Activated CD4-positive, alpha-beta memory T cell treated with anti-CD3 and anti-CD28 coated beads for 36 hours (primary cell): ENCODE results near the gene MXRA8. TPM values are rescaled to one million over a fixed set of nuclear protein-coding genes. Genes with fewer than 3 reads are reported as not detected.

Experiments
- CTCF ChIA-PET: fragments of 350-600 bp; sonication (Branson Sonifier 250); formaldehyde crosslinking; loops from one replicate; lab custom pipeline; 2021; ENCODE audit warnings: antibody characterized with exemption, inconsistent platforms; lab: Charles Lee
- POLR2A ChIA-PET: fragments of 350-600 bp; sonication (Branson Sonifier 250); formaldehyde crosslinking; loops from one replicate; lab custom pipeline; 2021; ENCODE audit warnings: antibody characterized with exemption; lab: Charles Lee
- DNase-seq: peaks from one replicate; pipeline ENCODE4 v3.0.0-alpha.2; 2020
- H3K27ac Mint-ChIP-seq: one replicate; pipeline ENCODE4 v1.8.0; 2021; ENCODE audit warnings: mixed read lengths
- H3K27me3 Mint-ChIP-seq: one replicate; pipeline ENCODE4 v1.8.0; 2021; ENCODE audit warnings: mixed read lengths
- H3K36me3 Mint-ChIP-seq: one replicate; pipeline ENCODE4 v1.8.0; 2021; ENCODE audit warnings: mixed read lengths
- H3K4me1 Mint-ChIP-seq: one replicate; pipeline ENCODE4 v1.8.0; 2021; ENCODE audit warnings: low read depth, mixed read lengths
- H3K4me3 Mint-ChIP-seq: one replicate; pipeline ENCODE4 v1.8.0; 2021; ENCODE audit warnings: mild to moderate bottlenecking, mixed read lengths
- H3K9me3 Mint-ChIP-seq: one replicate; pipeline ENCODE4 v1.8.0; 2021; ENCODE audit warnings: mixed read lengths
- intact Hi-C: fragments of 100-400 bp; cut with micrococcal nuclease; formaldehyde crosslinking; loops from one replicate; pipeline ENCODE4 v1.15.1; 2023
- total RNA-seq, 2 experiments: library from RNA; stranded (reverse); gene quantifications; one replicate each; pipeline ENCODE4 v1.2.3, GENCODE V29; 2021

The MXRA8 gene
- total RNA-seq, 2 experiments from 2014 or later, result 0.19 TPM; not detected in 1

DNA sequence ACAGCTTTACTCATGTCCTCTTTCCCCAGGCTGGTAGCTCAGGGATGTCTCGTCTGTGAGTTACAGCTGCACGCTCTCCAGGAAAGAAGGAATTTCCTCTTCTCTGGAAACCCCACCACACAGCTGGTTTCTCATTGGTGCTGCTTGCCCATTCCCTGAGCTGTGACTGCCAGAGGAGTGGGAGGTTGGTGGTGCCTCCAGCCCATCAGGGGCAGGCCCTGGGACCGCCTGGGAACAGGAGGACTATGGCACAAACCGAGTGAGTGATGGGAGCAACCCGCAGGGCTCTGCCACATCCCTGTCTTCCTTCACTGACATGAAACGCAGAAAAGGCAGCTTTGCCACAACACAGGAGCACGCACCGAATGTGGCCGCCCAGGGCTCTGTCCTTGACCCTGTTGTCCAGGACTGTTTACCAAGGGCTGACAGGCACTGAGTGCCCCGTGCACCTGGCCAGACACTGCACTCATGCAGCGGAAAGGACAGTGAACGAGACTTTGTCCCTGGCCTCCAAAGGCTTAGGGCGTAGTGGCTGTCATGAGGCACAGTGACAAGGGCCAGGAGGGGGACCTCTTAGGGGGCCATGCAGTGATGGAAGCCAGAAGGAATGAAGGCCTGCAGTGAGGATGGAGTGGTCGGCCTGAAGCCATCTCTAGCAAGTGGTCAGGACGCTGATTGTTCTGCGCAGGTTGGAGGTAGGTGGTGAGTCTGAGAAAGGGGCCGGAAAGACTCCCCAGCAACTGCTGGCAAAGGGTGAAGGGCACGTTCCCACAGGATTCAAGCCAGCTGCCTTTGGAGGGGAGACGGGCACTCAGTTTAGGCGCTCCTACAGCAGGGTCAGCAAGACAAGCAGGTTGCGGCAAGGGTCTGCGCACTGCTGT lies 42.5 kb upstream of the MXRA8 start:
- DNase-seq, result no peak
- peaks cover 59% of the 10 kb centered on the region for H3K4me1 Mint-ChIP-seq
- CTCF ChIA-PET, result interaction anchor here (0.8 to 4.2 kb wide), 5 partner anchors 26 to 104 kb away, joined by 3 to 21 read pairs (median 20); partner anchors contain the start of gene AURKAIP1
- POLR2A ChIA-PET, result interaction anchor here (0.6 to 2.6 kb wide), 2 partner anchors 13 to 26 kb away, joined by 3 to 16 read pairs; partner anchors contain the start of gene AURKAIP1
- peak overlapping the region; percentile 83 for H3K27ac Mint-ChIP-seq
- peak overlapping the region; percentile 89 for H3K4me3 Mint-ChIP-seq
- intact Hi-C loops, result loop anchor here (10.0 kb wide), 1 partner anchor 104 kb away; no protein-coding TSS in a partner anchor
- peaks cover 65% of the 10 kb centered on the region for H3K36me3 Mint-ChIP-seq
- H3K9me3 Mint-ChIP-seq, result no peaks in the 10 kb centered on the region
- H3K27me3 Mint-ChIP-seq, result no peaks in the 10 kb centered on the region

DNA sequence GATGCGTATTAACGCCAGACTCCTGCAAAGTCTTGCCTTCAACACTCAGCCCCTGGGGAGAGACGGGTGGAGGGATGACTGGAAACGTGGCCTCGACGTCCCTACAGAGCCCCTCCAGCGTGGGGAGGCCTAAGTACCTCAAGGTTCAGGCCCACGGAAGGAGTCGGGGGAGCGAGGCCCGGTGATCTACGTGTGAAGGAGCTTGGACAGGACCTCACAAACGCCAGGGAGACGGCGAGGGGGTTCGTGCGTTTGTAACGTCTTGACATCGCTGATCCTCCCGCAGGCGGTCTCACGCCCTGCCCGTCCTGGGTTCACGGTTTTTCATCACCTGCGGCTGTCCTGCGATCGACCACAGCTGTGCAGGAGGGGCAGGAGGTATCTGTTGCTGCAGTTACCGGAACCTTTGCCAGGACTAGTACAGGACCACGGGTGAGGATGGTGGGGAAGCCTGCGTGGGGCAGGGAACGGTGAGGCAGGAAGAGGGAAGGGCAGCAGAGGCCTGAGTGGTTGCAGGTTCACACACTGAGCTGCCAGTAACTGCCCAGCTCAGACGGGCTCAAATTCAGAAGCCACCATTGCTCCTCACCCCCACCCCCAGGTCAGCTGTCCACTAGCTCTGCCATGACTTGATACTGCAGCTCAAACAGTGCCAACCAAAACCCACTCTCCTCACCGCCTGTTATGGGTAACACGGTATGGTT lies 41.7 kb upstream of the MXRA8 start:
- H3K9me3 Mint-ChIP-seq, result no peaks in the 10 kb centered on the region
- ChIA-PET CTCF (interaction anchor here (0.8 to 4.2 kb wide), 8 partner anchors 8 to 278 kb away, joined by 3 to 21 read pairs (median 9); partner anchors contain the start of gene AURKAIP1), POLR2A (interaction anchor here (0.6 to 2.6 kb wide), 3 partner anchors 8 to 25 kb away, joined by 3 to 17 read pairs (median 16); partner anchors contain the start of genes AURKAIP1 and MRPL20)
- H3K27me3 Mint-ChIP-seq, result no peaks in the 10 kb centered on the region
- peak overlapping the region; percentile 83 for H3K27ac Mint-ChIP-seq
- H3K4me3 Mint-ChIP-seq, result peak overlapping the region; percentile 89
- intact Hi-C loops, result loop anchor here (1.0 to 10.0 kb wide), 3 partner anchors 7 to 105 kb away; partner anchors contain the start of genes AURKAIP1 and MRPL20
- H3K36me3 Mint-ChIP-seq, result peaks cover 65% of the 10 kb centered on the region
- peaks cover 56% of the 10 kb centered on the region for H3K4me1 Mint-ChIP-seq
- DNase-seq, result peak; percentile 39

DNA sequence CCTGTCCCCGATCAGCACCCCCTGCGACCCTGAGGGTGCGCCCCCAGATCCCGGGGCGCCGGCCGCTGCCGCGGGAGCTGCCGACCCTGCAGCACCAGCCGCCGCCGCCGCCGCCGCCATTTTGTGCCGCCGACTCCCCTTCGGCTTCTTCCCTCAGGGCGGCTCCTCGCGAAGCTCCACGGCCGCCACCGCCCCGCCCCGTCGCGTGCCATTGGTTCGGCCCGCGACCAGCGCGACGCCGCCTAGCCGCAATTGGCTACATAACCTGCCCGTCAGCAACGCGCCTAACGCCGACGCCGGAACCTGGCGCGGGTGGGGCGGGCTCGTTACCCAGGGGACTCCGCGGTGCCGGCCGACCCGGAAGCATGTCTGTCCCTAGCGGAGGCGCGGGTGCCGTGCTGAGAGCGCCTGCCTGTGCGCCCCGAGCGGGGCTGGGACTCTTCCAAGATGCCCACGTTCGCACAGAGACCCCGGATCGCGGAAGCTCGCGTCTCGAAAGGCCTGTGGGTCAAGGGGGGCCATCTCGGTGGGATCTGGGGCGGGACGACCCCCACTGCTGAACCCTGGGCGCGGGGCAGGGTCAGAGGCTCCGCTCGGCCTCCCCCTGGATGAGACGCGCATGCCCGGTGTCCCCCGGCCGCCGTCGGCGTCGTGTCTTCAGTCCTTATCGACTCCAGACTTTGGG lies 41.0 kb upstream of the MXRA8 start, which contains the start of gene CCNL2:
Gene CCNL2 (minus strand): TSS at position 149 of the 685 bp plus-strand sequence. CDS start 29 bp downstream, at position 120.
- H3K4me1 Mint-ChIP-seq, result peaks cover 56% of the 10 kb centered on the region
- H3K36me3 Mint-ChIP-seq, result peaks cover 64% of the 10 kb centered on the region

DNA sequence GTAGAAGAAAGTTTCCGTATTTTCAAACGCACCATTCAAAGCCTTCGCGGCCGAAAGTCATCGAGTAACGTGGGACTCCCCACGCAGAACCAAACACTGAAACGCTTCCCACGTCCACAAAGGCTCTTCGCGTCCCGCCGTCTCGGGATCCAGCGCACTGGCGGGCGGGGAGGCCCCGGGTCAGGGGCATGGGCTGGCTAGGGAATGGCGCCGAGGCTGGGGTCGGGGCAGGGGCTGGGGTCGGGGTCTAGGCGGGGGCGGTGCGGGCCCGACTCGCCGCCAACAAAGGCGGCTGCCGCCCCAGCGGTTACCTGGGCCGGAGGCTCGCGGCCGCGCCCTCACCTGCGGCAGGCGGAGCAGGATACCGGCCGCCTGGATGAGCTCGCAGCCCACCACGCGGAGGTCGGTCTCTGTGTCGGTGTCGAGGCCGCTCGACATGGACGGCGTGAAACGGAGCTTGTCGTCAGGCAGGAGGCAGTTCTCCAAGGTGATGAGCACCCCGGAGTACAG lies 40.4 kb upstream of the MXRA8 start:
- no peaks in the 10 kb centered on the region for H3K27me3 Mint-ChIP-seq
- no peaks in the 10 kb centered on the region for H3K9me3 Mint-ChIP-seq
- intact Hi-C loops, result loop anchor here (1.0 kb wide), 2 partner anchors 9 to 23 kb away; partner anchors contain the start of genes AURKAIP1 and MRPL20
- H3K4me3 Mint-ChIP-seq, result peak overlapping the region; percentile 89
- CTCF ChIA-PET, result interaction anchor here (0.6 to 4.2 kb wide), 11 partner anchors 9 to 298 kb away, joined by 3 to 21 read pairs (median 5); partner anchors contain the start of gene AURKAIP1
- DNase-seq, result peak; percentile 17
- POLR2A ChIA-PET, result interaction anchor here (0.8 to 2.6 kb wide), 6 partner anchors 9 to 113 kb away, joined by 3 to 17 read pairs (median 4); partner anchors contain the start of genes ATAD3A, AURKAIP1 and MRPL20
- peaks cover 67% of the 10 kb centered on the region for H3K36me3 Mint-ChIP-seq
- H3K4me1 Mint-ChIP-seq, result peaks cover 54% of the 10 kb centered on the region
- peak overlapping the region; percentile 90 for H3K27ac Mint-ChIP-seq

More for the DNA sequence above, 41.0 kb upstream of the MXRA8 start, which contains the start of gene CCNL2:
- Mint-ChIP-seq H3K9me3 (no peaks in the 10 kb centered on the region), H3K27me3 (no peaks in the 10 kb centered on the region), H3K4me3 (peak within 1 kb of the TSS; percentile 89), H3K27ac (peak within 1 kb of the TSS; percentile 90)
- ChIA-PET CTCF (interaction anchor here (0.6 to 4.2 kb wide), 11 partner anchors 9 to 298 kb away, joined by 3 to 21 read pairs (median 5); partner anchors contain the start of gene AURKAIP1), POLR2A (interaction anchor here (0.8 to 2.6 kb wide), 6 partner anchors 8 to 112 kb away, joined by 3 to 17 read pairs (median 4); partner anchors contain the start of genes ATAD3A, AURKAIP1 and MRPL20)
- intact Hi-C loops, result loop anchor here (1.0 kb wide), 2 partner anchors 8 to 24 kb away; partner anchors contain the start of genes AURKAIP1 and MRPL20
- peak; percentile 100 for DNase-seq

DNA sequence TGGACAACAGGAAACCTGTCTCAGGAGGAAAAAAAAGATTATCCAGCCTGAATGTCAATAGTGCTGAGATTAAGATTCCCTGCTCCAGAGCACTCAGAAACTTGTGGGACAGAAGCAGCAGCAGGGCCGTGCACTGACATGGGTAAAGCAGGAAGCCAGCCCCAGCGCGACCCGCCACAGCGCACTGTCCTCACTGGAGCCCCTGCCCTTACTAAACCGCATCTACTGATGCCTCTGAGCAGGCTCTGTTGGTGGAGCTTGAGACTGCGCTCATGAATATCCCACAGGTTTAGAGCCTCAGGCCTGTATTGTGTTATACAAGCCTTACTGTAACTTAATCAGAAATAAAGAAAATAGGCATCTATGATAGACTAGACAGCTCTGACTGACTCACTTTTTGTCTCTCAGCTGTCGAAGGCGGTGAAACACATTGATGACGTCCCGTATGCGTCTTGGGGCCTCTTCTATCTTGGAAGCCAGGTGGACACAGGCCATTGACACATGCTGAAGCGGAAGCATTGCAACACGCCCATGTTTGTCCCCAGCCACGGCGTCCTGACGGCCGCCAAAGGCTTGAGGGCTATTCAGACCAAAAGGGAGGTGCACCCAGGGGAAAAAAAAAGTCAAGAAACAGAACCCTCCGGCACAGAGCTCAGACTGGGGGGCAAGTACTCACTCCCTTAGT lies 39.6 kb upstream of the MXRA8 start:
- Mint-ChIP-seq H3K9me3 (no peaks in the 10 kb centered on the region), H3K27ac (peak overlapping the region; percentile 90), H3K4me1 (peaks cover 49% of the 10 kb centered on the region), H3K36me3 (peaks cover 67% of the 10 kb centered on the region), H3K27me3 (no peaks in the 10 kb centered on the region), H3K4me3 (peak overlapping the region; percentile 89)
- POLR2A ChIA-PET, result interaction anchor here (0.9 to 1.3 kb wide), 3 partner anchors 8 to 113 kb away, joined by 3 to 6 read pairs (median 4); partner anchors contain the start of gene ATAD3A
- peak; percentile 45 for DNase-seq
- CTCF ChIA-PET, result interaction anchor here (1.9 to 4.2 kb wide), 4 partner anchors 23 to 275 kb away, joined by 4 to 21 read pairs (median 20); partner anchors contain the start of gene AURKAIP1
- intact Hi-C loops, result no loop called here

DNA sequence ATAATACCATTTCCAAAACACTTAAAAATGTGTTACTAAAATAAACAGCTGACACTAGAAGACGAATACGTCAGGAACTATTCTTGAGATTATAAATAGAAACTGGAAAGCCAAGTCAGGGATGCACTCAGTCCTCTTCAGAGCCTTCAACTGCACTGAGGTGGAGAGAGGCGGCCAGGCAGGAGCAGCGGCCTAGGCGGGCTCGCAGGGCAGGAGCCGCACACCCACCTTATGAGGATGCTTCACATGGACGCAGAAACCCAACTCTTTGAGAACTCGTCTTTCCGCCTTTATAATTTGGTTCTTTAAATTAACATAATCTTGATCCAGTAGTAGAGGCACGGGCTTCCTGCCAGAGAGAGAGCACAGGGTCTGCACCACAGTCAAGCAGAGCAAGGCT lies 36.8 kb upstream of the MXRA8 start:
- peak overlapping the region; percentile 5 for H3K27ac Mint-ChIP-seq
- no peak for DNase-seq
- no peak overlapping the region for H3K4me3 Mint-ChIP-seq
- H3K36me3 Mint-ChIP-seq, result peaks cover 66% of the 10 kb centered on the region
- CTCF ChIA-PET, result no interaction called here
- POLR2A ChIA-PET, result no interaction called here
- intact Hi-C loops, result no loop called here
- H3K9me3 Mint-ChIP-seq, result no peaks in the 10 kb centered on the region
- no peaks in the 10 kb centered on the region for H3K27me3 Mint-ChIP-seq
- H3K4me1 Mint-ChIP-seq, result peaks cover 25% of the 10 kb centered on the region

DNA sequence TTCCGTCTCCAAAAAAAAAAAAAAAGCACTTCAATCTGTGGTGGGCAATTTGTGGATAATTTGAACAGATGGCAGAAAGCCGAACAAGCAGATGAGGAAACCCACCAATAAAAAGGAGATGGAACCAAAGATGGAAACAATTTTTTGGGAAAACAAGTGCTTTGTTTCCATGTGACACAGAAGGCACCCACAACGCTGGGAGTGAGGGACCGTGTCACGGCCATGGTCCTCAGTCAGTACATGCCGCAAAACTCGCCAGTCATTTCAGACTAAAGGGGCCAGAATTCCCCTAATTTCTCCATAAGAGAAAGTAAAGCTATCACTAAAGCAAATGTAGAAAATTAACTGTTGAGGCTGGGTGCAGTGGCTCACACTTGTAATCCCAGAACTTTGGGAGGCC lies 35.8 kb upstream of the MXRA8 start:
- no peaks in the 10 kb centered on the region for H3K27me3 Mint-ChIP-seq
- no peak overlapping the region for H3K4me3 Mint-ChIP-seq
- DNase-seq, result no peak
- ChIA-PET CTCF (no interaction called here), POLR2A (no interaction called here)
- no peak overlapping the region for H3K27ac Mint-ChIP-seq
- intact Hi-C loops, result no loop called here
- no peaks in the 10 kb centered on the region for H3K9me3 Mint-ChIP-seq
- H3K4me1 Mint-ChIP-seq, result peaks cover 23% of the 10 kb centered on the region
- H3K36me3 Mint-ChIP-seq, result peaks cover 70% of the 10 kb centered on the region

DNA sequence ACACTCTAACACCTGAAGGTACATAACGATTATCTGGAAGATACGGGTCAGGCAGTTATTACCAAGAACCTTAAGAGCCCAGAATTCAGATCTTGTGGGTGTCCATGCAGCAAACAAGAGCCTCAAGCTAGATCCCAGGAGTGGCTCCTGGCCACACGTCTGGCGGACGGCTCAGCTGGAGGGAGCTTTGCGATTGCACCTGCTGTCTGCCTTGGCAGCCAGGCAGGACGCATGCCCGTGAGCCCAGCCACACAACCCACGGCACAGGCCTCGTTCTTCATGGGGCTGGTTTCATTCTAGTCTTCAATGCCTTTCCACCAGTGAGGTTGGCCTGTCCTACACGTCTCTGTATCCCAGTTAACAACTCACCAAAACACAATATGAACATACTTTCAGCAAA lies 35.1 kb upstream of the MXRA8 start:
- POLR2A ChIA-PET, result no interaction called here
- no peak overlapping the region for H3K27ac Mint-ChIP-seq
- no peaks in the 10 kb centered on the region for H3K9me3 Mint-ChIP-seq
- no peaks in the 10 kb centered on the region for H3K27me3 Mint-ChIP-seq
- CTCF ChIA-PET, result interaction anchor here (0.9 kb wide), 1 partner anchor 87 kb away, joined by 3 read pairs; no protein-coding TSS in a partner anchor
- peaks cover 23% of the 10 kb centered on the region for H3K4me1 Mint-ChIP-seq
- peaks cover 69% of the 10 kb centered on the region for H3K36me3 Mint-ChIP-seq
- no peak overlapping the region for H3K4me3 Mint-ChIP-seq
- DNase-seq, result no peak
- intact Hi-C loops, result no loop called here

DNA sequence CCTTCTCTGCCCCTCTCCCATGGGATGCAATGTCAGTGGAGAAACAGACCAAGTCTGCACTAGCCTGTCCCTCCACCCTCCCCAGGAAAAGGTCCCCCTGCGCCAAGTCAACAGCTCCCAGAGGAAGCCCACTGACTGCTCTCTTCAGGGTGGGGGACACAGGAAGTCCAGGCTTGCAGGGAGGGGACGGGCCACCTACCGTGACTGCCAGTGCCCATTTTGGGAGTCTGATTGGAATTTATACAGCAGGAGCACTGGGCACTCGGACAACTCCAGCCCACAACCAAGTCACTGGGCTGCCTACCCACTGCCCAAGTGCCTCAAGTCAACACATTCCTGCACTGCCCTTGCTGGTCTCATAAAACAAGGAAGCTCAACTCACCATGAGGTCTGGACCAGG lies 34.7 kb upstream of the MXRA8 start:
- no peak overlapping the region for H3K4me3 Mint-ChIP-seq
- ChIA-PET POLR2A (no interaction called here), CTCF (interaction anchor here (0.9 to 1.2 kb wide), 2 partner anchors 47 to 86 kb away, joined by 3 read pairs; no protein-coding TSS in a partner anchor)
- DNase-seq, result no peak
- H3K36me3 Mint-ChIP-seq, result peaks cover 69% of the 10 kb centered on the region
- H3K9me3 Mint-ChIP-seq, result no peaks in the 10 kb centered on the region
- H3K27ac Mint-ChIP-seq, result no peak overlapping the region
- peaks cover 19% of the 10 kb centered on the region for H3K4me1 Mint-ChIP-seq
- intact Hi-C loops, result no loop called here
- H3K27me3 Mint-ChIP-seq, result no peaks in the 10 kb centered on the region

DNA sequence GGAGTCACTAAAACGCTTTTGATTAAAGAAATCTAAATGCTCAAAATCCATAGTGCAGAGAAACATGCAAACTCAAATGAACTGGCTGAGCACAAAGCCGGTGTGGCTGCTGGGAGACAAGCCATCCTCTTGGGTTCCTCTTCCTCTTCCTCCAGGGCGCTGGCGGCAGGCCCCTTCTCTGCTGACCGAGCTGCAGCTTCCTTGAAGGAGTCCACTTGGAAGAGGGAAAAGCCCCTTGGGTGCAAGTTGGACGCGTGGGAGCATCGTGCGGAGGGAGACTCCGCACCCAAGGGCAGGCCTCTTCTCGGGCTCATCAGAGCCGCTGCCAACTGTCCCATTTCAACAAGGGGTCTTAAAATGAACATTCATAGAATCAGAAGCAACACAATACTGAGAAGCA lies 32.9 kb upstream of the MXRA8 start:
- Mint-ChIP-seq H3K4me3 (no peak overlapping the region), H3K27me3 (no peaks in the 10 kb centered on the region), H3K36me3 (peaks cover 76% of the 10 kb centered on the region), H3K27ac (no peak overlapping the region), H3K4me1 (peaks cover 9% of the 10 kb centered on the region), H3K9me3 (no peaks in the 10 kb centered on the region)
- POLR2A ChIA-PET, result no interaction called here
- CTCF ChIA-PET, result interaction anchor here (1.2 to 1.3 kb wide), 2 partner anchors 11 to 50 kb away, joined by 3 to 4 read pairs; no protein-coding TSS in a partner anchor
- DNase-seq, result no peak
- intact Hi-C loops, result no loop called here
